ENCODE results near the gene PILRB. TPM values are rescaled to one million over a fixed set of nuclear protein-coding genes. Genes with fewer than 3 reads are reported as not detected.
A peak's percentile ranks its signal among the peaks of the same experiment; 100 is the strongest.
"Not testable (repeated sequence)": the region's sequence is repeated elsewhere in the genome, so short reads cannot be mapped to it uniquely, and the experiment has no call there.

Gene PILRB
- total RNA-seq, 2 donors from 2014 or later = 17.7 to 32.5 TPM

DNA sequence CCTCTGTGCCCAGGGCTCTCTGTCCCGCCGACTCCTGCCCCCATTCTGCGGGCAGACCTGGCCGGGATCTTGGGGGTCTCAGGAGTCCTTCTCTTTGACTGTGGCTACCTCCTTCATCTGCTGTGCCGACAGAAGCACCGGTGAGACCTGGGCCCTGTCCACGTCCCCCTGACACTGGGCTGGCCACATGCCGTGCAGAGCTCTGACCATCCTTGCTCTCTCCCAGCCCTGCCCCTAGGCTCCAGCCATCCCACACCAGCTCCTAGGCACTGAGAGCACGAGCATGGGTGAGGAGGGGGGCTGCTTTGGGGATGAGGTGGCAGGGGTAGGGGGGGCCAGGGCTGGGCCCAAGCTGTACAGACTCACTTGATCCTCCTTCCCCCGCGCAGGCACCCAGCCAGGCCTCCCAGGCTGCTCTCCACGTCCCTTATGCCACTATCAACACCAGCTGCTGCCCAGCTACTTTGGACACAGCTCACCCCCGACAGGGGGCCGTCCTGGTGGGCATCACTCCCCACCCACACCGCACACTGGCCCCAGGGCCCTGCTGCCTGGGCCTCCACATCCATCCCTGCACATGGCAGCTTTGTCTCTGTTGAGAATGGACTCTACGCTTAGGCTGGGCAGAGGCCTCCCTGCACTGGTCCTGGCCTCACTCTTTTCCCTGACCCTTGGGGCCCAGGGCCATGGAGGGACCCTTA lies 4.8 kb upstream of the PILRB start:
- DNase-seq (ENCODE audit: low spot score) = no peak
- intact Hi-C loops (cut with DNase I) = loop anchor here in 1 of 2 donors (5.0 kb wide), 1 partner anchor 1091 kb away; no protein-coding TSS in a partner anchor

- intact Hi-C loops (cut with DNase I) = loop anchor here in 1 of 2 donors (5.0 kb wide), 1 partner anchor 1092 kb away; no protein-coding TSS in a partner anchor
- DNase-seq (ENCODE audit: low spot score) = no peak
These were observed 4.1 kb upstream of the PILRB start for GRCh38 chr7:100353685-100354330.

DNA sequence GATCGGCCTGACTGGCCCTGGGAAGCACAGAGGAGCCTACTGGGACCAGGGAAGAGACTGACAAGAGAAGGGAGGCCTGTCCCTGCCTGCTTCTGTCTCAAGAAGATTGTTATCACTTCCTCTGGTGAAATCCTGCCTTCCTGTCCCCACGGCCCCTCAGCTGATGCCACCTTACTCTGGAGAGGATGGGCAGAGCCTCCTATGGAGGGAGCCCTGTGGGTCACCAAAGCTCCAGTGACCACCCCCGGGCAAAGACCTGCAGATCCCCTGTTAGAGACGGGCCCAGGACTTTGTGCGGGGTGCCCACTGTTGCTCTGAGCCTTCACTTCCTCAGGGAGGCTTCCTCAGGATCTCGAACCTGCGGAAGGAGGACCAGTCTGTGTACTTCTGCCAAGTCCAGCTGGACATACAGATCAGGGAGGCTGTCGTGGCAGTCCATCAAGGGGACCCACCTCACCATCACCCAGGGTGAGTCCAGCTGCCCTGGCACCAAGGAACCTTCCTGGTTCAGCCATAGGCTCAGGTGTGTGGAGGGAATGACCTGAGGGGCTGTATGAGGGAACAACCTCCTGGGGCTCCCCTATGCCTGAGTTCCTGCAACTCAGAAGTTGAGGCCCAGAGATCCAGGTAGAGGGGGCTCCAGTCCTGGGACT lies 1.4 kb upstream of the PILRB start:
- intact Hi-C loops (cut with DNase I) = no loop called here
- DNase-seq (ENCODE audit: low spot score) = no peak

DNA sequence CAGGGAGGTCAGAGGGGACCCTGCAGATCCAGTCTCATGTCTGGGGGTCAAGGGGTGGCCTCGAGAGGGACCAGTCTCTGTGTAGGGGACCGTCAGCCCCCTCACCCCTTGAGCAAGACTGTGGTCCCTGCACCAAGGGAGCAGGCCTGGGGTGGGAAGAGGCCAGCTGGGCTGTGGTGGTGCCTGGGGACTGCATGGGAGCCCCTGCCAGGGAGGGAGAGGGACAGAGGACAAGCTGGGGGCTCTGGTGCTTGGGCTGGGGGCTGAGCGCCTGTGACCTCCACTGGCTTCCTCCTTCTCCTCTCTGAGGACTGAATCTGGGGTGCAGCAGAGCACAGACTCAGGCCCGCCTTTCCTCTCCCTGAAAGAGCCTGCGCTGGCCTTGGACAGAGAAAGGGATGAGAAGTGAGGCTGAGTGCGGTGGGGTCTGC lies 771 bp upstream of the PILRB start:
- intact Hi-C loops (cut with DNase I) = no loop called here
- no peak for DNase-seq (ENCODE audit: low spot score)

GRCh38 chr7:100358857-100359212 lies 918 bp downstream of the PILRB start:
- intact Hi-C loops (cut with DNase I) = no loop called here
- no peak for DNase-seq (ENCODE audit: low spot score)

- intact Hi-C loops (cut with DNase I) = no loop called here
- no peak for DNase-seq (ENCODE audit: low spot score)
These were observed 2.4 kb downstream of the PILRB start for GRCh38 chr7:100360135-100360854.

DNA sequence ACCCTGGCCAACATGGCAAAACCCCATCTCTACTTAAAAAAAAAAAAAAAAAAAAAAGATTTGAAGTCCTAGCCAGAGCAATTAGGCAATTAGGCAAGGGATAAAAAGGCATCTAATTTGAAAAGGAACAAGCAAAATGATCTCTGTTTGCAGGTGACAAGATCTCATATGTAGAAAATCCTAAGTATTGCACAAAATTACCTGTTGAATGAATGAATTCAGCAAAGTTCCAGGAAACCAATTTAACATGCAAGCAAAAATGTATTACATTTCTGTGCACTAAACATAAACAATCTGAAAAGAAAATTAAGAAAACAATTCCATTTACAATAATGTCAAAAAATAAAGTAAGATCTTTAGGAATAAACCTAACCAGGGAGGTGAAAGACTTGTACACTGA lies 5.2 kb downstream of the PILRB start:
- DNase-seq (ENCODE audit: low spot score) = no peak
- intact Hi-C loops (cut with DNase I) = no loop called here

GRCh38 chr7:100363797-100364196 lies 5.9 kb downstream of the PILRB start:
- DNase-seq (ENCODE audit: low spot score); intact Hi-C loops (cut with DNase I): not testable (repeated sequence)

GRCh38 chr7:100364480-100364879 lies 6.6 kb downstream of the PILRB start:
- no peak for DNase-seq (ENCODE audit: low spot score)
- intact Hi-C loops (cut with DNase I) = no loop called here

DNA sequence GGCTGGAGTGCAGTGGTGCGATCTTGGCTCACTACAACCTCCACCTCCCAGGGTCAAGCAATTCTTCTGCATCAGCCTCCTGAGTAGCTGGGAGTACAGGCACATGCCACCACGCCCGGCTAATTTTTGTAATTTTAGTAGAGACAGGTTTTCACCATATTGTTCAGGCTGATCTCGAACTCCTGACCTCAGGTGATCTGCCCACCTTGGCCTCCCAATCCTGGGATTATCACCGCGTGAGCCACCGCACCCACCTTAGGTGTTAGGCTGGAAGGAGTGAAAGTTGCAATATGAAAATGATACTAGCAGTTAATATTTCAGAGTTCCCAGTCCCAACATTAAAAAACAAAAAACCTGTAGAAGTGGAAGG lies 8.1 kb downstream of the PILRB start:
- DNase-seq (ENCODE audit: low spot score); intact Hi-C loops (cut with DNase I): not testable (repeated sequence)

- peak; percentile 66 for DNase-seq (ENCODE audit: low spot score)
These were observed 8.7 kb downstream of the PILRB start for GRCh38 chr7:100366411-100367250.

GRCh38 chr7:100367251-100367620 lies 9.3 kb downstream of the PILRB start:
- peak; percentile 54 for DNase-seq (ENCODE audit: low spot score)
- intact Hi-C loops (cut with DNase I) = no loop called here

More at GRCh38 chr7:100366411-100367250, 8.7 kb downstream of the PILRB start:
- intact Hi-C loops (cut with DNase I) = no loop called here

- intact Hi-C loops (cut with DNase I) = no loop called here
- DNase-seq (ENCODE audit: low spot score) = peak; percentile 75
These were observed 10.0 kb downstream of the PILRB start for GRCh38 chr7:100367676-100368613.

- intact Hi-C loops (cut with DNase I) = no loop called here
- DNase-seq (ENCODE audit: low spot score) = peak; percentile 92
These were observed 11.2 kb downstream of the PILRB start for GRCh38 chr7:100369105-100369504.

- intact Hi-C loops (cut with DNase I) = no loop called here
- DNase-seq (ENCODE audit: low spot score) = peak; percentile 26
These were observed 12.4 kb downstream of the PILRB start for GRCh38 chr7:100370303-100370702.

GRCh38 chr7:100370746-100371145 lies 12.8 kb downstream of the PILRB start:
- peak; percentile 22 for DNase-seq (ENCODE audit: low spot score)
- intact Hi-C loops (cut with DNase I) = no loop called here

- intact Hi-C loops (cut with DNase I) = no loop called here
- DNase-seq (ENCODE audit: low spot score) = peak; percentile 54
These were observed 13.7 kb downstream of the PILRB start for GRCh38 chr7:100371561-100372171.

- DNase-seq (ENCODE audit: low spot score) = peak; percentile 84
- intact Hi-C loops (cut with DNase I) = no loop called here
These were observed 14.3 kb downstream of the PILRB start for GRCh38 chr7:100372256-100372655.
